Fibroblast of peridontal ligament (primary cell): ENCODE measurements around the gene GARNL3.

Source experiments
- DNase-seq: peaks from one replicate; pipeline ENCODE4 v3.0.0-alpha.2; 2010; ENCODE audit errors: extremely low read depth

Gene GARNL3

DNA sequence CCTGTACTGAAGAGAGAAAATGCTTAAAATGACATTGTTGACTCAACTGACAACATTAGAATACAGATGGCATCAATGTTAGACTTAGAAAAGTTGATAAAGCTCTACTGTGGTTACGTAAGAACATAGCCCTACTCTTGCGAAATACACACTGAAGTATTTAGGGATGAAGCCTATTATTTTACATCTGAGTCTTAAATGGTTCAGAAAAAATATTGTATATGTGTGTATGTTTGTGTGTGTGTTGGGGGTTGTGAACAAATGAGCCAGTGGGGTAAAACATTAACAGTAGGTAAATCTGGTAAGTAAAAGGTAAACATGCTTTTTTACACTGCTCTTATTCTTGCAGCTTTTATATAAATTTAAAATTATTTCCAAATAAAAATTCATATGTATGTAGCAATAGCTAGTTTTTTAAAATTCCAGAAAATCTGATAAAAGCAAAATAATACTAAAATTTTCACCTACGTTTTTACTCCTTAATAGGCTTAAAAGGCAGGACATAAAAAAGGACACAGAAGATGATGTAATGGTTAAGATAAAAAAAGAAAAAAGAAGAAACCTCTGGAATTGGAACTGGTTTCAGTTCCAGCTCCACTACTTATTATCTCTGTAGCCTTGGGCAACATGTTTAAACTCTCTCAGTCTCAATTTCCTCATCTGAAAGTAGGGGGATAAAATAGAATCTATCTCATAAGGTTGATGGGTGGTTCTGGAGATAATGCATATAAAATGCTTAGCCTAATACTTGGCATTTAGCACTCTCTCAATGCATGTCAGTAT is 44.3 kb downstream of the GARNL3 start:
- peak; percentile 85 for DNase-seq

DNA sequence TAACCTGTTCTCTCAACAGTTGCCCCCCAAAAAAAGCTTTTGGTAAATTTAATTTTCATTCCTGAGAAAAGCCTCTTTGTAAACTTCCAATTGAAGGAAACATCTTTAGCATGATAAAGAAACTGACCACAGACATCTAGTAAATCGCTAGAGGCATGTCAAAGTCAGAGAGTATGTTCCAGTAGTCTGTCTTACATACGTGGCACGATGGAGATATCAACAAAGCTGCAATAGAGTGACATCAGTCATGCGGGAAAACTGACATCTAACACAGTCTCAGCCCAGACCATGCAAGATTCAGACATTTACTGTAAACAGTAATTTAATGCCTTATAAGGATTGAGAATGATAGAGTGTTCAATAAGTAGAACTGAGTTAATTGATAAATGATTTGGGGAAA is 45.1 kb downstream of the GARNL3 start:
- DNase-seq: no peak

DNA sequence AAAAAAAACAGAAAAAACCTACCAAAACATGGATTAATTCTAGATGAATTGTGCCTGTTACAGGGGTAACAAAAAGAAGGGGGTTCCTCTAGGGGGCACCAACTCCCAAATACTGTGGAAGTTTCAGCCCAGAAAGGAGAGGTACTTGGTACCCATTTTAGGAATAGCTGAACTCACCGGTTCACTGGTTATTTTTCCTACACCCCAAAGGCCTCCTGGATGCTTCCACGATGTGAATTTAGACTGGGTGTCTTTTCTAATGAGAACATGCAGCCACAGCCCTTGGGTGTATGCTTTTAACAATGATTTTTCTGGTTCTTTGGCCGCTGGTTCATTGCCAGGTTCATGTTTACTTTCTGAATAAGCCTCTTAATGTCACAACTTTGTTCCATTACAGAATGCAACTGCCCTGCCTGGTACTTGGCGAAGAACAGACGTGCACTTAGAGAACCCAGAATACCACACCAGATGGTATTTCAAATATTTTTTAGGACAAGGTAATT is 46.7 kb downstream of the GARNL3 start:
- DNase-seq: peak; percentile 65

DNA sequence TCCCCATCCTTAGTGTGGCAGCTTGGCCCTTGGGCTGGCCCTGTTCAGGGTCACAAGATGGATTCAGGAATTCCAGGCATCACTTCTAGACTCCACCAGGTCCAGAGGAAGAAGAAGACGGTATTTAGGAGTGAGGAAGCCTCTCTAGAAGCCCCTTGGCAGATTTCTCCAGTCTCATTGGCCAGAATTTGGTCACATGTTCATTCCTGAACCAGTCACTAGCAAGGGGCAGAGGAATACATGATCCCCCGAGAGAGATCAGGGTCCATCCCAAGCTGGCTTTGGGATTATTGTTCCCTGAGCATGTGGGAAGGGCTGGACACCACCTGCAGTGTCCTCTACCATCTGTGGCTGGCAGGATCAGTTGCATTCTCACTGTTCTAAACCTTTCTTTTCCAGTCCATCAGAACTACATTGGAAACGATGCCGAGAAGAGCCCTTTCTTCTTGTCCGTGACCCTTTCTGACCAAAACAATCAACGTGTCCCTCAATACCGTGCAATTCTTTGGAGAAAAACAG is 48.5 kb downstream of the GARNL3 start:
- DNase-seq: no peak

DNA sequence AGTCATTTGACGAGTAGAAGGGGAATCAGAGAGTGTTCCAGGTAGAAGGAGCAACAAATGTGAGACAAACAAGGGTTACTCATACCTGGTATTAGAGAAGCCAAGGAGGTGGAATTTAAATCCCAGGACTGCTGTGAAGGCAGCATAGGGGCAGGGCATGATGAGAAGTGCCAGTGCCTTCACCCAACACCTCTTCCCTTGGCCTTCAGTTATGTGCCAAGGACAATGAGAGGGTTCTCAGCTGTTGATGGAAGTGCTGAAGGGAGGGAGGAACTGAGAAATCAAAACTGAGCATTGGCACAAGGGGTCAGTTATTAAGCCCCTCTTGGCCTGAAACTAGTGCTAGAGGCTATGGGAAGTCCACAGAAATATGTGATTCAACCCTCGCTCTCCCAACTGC is 50.3 kb downstream of the GARNL3 start:
- DNase-seq: no peak

DNA sequence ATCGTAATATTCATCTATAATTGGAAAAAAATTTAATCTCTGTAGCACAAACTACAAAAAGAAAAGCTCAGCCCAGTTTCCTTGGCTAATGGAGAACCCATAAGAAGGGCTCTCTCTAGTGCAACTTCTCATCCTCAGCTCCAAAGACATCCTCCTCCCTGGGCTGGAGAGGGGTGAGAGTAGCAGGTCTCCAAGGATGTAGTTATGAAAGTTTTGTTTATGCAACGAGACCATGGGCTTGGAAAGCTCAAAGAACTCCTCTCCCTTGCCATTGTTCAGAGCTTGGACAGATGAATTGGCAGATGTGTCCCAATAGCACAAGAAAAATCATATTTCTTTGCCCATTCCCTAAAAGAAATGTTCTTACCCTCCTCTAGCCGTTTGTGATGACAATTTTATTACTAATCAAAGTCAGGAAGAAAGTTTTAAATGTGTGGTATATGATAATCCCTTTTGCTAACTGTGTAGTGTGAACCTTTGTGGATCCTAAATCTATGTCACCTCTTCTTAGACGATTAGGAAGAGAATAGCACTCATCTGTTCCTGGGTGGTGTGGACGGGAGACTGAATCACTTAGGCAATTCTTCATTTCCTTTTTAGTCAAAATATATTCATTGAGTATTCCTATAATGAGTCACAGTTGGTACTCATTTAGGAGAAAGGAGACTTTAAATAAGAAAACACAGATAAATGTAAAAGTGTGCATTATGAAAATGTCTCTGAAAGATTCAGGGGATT is 52.2 kb downstream of the GARNL3 start:
- peak; percentile 41 for DNase-seq

DNA sequence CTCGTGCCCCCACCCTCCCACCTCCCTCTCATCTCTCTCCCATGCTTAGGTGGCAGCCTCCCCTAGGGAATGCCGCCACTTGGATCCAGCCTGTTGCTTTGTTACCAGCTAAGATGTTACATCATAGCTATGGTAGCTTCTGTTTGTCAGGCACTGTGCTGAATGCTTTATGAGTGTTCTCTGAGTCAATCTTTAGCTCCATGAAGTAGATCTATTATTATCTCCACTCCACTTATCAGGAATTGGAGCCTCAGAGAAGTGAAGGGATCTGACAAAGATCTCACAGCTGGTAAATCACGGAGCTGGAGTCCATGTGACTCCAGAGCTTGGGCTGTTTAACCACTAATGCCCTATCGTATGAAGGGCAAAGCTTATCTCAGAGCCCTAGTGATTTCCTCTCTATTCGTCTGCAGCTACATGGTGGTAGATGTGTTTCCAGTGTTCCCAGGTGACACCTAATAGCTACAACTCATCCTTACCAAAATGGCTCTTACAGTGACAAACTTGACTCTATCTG is 54.1 kb downstream of the GARNL3 start:
- peak; percentile 20 for DNase-seq

DNA sequence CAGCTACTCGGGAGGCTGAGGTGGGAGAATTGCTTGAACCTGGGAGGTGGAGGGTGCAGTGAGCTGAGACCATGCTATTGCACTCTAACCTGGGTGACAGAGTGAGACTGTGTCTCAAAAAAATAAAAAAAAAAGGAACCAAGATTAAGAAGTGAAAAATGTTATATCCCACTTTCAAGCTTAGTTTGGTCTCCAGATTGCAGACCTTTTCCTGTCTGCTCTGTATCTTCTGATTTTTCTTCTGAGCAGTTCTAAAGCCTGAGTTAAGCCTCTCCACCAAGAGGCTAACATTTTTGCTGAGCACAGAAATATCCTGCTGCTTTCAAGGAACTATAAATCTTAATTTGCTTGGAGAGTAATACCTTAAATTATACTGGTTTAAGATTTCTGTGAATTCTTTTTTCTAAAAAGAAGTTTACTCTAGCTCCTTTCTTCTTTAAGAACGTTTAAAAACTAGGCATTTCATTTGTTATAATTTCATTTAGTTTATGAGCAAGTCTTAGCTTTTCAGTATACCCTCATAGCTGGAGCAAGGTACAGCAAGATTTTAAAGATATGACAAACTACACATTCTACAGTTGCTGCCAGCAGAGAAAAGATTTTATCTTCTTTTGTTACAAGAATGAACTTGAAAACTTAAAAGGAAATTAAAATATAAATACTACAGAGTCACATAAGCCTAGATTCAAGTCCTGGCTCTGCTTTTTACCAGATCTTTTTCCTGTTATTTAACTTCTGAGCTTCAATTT is 55.0 kb downstream of the GARNL3 start:
- no peak for DNase-seq

DNA sequence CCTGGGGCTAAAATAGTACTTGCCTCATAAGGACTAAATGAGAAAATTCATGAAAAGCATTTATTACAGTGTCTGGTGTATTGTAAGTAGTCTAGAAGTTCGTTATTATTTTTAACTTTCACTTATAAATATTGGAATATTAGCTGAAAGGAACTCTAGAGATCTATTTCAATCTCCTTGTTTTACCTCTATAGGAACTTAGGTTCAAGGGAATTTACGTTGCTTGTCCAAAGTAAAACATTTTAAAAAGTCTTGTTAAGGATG is 55.5 kb downstream of the GARNL3 start:
- no peak for DNase-seq

DNA sequence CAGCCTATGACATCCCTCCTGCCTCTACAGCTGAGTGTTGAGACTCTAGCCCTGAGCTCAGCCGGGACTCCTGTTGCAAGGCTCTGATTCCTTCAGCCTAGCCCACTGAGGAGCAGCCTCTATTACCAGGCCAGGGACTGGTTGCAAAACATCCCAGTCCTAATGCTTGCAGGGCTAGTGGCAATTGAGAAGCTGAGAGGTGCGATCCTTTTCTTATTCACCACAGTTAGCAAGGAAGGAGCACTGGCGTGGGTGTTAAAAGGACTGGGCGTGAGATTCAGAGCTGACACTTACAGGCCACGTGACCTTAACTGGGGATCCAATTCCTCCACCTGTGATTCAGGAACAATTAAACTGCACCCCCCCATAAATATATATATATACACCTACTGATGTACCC is 58.8 kb downstream of the GARNL3 start:
- DNase-seq: no peak

DNA sequence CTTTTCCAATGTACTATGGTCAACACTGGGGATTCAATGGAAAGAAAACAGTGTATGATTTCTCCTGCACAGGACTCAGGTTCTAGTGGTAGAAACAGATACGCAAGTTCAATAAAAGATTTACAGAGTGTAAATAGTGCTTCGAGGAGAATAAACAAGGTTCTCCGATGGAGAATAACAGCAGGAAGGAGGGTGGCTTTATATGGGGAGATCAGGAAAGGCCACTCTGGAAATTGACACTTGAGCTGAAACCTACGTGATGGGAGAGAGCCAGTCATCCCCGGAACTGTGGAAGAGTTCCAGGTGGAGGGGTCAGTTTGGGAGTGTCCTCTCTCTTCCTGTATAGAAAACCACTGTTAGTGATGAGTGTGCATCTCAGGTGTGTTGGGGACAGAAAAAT is 65.9 kb downstream of the GARNL3 start:
- DNase-seq: no peak

DNA sequence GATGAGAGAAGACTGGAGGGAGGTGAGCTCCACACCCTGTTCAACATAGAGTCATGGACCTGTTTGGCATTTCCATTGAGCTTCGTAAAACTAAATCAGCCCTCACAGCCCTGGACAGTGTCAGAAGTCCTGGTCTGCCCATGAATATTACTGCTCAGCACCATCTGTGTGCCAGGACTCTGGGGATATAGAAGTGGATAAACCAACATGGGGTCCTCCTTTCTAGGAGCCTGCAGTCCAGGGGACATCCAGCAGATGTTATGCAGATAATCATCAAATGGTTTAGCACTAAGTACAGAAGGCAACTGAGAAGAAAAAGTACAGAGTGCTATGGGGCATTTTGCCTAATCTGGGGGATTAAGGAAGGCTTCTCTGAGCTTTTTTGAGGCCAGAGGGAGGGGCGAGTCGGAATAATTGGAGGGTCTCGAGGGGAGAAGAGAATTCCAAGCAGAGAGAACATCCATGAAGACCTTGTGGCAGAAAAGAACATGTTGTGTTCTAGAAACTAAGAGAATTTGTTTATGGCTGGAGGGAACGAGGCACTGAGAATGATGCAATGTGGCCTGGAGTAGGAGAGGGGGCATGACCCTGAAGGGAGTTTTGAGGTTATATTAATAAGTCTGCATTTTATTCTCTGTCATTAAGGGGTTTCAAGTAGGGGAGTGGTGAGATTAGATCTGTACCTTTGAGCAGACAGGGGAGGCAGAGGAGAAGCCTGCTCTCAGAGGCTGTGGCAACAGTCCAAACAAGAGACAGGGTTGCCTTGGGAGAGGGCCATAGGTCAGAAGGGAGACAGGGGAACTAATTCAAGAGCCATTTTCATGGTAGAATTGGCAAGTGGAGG is 68.9 kb downstream of the GARNL3 start:
- no peak for DNase-seq

DNA sequence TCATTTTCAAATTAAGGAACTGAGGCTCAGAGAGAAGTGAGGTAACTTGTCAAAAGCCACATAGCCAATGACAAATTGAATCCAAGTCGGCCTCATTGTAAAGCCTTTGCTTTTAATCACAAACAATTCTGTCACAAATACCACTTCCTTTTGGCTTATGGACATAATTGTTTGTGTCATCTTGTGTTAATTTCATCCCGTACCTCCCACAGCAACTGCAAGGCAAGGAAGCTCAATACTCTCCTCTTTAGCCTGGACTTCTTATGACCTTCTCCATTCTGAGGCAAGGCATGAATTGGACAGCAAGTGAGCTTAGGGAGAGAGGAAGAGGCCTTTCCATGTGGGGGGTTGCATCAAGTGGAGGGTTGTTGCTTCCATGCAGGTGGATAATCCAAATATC is 70.2 kb downstream of the GARNL3 start:
- no peak for DNase-seq

DNA sequence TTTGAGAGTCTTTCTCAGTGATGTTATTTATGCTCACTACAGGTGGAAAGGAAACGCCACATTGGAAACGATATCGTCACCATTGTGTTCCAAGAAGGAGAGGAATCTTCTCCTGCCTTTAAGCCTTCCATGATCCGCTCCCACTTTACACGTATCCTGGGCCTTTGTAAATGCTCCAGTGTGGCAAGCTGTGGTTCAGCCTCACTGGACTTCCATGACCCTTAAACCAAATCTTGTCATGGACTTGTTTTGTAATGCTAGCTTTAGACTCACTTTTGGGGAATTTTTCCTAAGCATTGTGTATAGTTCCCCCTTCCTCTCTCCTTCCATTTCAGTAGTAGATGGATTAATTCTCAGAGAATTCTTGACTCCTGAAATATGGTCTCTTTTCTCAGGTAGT is 71.5 kb downstream of the GARNL3 start:
- DNase-seq: peak; percentile 50

DNA sequence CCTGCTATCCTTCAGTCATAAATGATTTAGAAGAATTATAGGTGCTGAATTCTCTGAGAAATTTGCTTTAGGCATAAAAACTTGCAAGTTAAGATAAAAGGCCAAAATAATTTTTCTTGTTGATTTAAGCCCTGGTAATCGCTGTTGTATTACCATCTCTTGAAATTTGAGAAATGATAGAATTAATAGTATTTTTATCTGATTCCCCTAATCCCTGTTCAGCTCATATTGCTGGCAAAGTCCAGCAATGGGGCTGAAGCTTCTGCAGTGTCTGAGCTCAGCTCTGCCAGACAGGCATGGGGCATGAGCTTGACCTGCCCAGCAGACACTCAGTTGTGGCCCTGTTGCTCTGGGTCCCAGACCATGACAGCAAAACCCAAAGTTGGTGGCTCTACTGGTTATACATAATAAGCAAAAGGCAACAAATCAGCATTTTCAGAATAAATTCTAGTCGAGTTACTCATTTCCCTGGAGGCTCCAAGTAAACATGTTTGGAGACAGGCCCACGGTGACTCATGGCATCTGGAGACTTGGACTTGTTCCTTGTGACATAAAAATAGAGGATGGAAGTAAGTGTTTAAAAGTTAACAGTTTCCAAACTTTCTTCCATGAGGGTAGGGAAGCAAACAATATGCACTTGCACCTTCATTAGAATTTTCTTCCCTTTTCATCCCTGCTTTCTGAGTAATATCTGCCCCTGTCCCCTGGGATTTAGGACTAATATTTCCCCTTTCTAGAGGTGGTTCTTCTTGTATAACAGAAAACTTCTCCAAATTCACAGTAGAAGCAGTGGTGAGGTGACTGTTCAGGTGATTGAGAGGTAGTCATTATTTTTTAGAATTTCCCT is 72.2 kb downstream of the GARNL3 start:
- DNase-seq: peak; percentile 97

DNA sequence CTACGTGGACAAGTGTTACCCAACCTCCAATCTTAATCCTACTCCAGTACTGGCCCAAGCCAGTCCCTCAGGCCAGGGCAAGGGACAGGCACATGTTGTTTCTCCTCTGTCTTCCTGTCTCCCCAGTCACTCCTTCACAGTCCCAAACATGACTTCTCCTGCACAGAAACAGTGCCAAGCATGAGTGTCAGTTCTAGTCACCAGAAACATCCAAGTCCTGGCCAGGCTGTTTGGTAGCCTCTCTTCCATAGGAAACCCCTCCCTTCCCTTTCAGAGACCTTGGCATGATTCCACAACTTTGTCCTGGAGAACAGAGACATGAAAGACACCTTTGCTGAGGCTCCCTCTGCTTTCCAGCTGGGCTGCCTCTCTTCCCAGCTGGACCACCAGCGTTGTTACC is 76.1 kb downstream of the GARNL3 start:
- no peak for DNase-seq

DNA sequence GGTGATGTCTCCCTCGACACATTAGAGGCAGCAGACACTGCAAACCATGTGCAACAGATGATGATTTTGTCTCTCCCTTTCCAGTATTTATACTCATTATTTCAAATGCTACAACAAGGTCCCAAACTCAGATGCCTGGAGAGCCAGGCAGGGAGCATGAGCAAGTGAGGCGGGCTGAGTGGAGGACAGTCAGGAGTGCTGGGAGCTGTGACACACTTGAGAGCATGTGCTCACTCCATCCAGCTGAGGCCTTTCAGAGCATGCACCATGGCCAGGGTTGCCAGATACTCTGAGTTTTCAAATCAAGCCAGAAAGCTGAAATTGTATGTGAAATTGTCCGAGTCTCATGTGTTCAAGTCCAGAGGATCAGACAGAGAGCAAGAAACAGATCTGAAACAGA is 76.6 kb downstream of the GARNL3 start:
- DNase-seq: no peak

DNA sequence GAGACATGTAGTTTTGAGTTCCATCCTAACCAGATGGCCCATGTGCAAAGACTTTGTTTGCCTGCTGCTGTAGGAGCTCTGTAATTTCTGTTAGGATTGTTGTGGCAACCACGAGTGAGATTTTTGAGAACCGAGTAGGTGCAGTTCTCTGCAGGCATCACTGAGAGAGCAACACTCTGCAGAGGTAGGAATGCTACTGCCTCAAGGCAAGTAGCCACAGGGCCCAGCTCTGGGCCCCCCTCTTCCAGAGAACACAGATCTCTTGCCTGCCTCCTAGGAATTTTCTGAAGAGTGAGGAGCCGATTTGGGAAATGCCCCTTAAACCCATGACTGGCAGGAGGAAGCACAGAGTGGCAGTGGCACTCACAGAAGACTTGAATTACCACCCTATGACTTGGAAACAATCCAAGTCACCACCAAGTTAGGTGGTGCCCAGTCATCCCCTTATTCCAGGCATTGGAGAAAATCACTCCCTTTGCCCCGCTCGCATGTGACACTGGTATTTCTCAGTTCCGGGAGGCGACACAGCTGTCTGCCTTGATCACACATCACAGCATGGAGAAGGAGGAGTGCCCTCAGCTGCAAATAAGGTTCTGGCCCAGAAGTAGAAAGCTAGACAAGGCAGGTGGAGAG is 79.9 kb downstream of the GARNL3 start:
- DNase-seq: no peak

DNA sequence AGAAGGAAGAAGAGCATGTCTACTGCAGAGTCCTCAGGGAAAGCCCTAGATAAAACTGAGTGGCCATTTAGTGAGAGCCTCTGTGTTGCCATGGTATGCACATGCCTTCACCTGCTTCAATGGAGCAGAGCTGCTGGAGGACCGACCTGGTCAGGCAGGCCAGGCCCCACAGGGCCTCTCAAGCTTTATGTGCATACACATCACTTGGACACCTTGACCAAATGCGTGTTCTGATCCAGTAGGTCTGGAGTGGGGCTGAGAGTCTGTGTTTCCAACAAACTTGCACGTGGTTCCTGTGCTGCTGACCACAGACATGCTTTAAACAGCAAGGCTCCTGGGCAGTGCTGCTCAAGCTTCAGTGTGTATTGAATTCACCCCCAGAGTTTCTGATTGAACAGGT is 81.0 kb downstream of the GARNL3 start:
- DNase-seq: no peak

DNA sequence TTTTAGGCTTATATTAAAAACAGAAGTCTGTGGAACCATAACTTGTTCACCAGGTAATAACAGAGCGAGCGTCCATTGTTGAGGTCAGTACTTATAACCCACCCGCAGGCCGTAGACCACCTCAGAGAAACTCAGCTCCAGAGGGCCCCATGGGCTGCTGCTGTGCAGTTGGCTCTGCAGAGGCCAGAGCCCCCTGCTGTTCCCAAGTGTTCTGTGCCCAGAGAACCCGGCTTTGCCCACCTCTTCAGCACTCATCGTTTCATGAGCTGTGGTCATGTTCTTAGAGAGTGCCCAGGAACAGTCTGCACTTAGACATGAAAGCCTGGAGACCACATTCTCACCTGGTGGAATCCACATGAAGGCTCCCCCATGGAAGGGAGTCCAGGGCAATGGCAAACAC is 82.0 kb downstream of the GARNL3 start:
- no peak for DNase-seq
